Measurements from ENCODE around the gene ANO3.

The ANO3 gene

DNA sequence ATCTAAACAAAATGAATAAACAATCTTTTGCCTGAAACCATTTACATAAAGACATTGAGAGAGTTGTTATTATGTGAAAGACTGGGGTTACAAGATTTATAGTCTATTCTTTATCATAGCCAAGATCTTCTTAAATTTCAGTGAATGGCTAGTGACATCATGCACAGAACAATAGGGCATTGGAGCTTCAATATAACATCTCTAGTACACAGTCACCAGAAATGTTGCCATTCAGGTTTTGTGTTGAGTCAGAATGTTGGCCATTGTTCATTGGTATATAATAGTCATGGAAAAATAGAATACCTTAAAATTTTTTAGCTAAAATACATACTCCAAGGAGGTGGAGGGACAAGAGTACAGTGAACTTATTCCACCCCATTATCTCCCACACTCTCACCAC lies 345.6 kb downstream of the ANO3 start:
- no peak overlapping the region for H3K4me3 ChIP-seq (ENCODE audit: low read depth, low read length)
- no peak for DNase-seq (ENCODE audit: low read depth)
- TF ChIP-seq, protein P1, sequence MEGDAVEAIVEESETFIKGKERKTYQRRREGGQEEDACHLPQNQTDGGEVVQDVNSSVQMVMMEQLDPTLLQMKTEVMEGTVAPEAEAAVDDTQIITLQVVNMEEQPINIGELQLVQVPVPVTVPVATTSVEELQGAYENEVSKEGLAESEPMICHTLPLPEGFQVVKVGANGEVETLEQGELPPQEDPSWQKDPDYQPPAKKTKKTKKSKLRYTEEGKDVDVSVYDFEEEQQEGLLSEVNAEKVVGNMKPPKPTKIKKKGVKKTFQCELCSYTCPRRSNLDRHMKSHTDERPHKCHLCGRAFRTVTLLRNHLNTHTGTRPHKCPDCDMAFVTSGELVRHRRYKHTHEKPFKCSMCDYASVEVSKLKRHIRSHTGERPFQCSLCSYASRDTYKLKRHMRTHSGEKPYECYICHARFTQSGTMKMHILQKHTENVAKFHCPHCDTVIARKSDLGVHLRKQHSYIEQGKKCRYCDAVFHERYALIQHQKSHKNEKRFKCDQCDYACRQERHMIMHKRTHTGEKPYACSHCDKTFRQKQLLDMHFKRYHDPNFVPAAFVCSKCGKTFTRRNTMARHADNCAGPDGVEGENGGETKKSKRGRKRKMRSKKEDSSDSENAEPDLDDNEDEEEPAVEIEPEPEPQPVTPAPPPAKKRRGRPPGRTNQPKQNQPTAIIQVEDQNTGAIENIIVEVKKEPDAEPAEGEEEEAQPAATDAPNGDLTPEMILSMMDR (IDR thresholded peaks at IDR 0.05; ENCODE audit: low read depth, low read length) = no peak
- TF ChIP-seq, protein P2, sequence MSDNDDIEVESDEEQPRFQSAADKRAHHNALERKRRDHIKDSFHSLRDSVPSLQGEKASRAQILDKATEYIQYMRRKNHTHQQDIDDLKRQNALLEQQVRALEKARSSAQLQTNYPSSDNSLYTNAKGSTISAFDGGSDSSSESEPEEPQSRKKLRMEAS (IDR thresholded peaks at IDR 0.05; ENCODE audit: low read depth, low read length) = no peak
- TF ChIP-seq POLR2A (IDR thresholded peaks at IDR 0.05; ENCODE audit: extremely low read depth, insufficient read length) (no peak), MYC (IDR thresholded peaks at IDR 0.05; ENCODE audit: low read depth, low read length) (no peak)

DNA sequence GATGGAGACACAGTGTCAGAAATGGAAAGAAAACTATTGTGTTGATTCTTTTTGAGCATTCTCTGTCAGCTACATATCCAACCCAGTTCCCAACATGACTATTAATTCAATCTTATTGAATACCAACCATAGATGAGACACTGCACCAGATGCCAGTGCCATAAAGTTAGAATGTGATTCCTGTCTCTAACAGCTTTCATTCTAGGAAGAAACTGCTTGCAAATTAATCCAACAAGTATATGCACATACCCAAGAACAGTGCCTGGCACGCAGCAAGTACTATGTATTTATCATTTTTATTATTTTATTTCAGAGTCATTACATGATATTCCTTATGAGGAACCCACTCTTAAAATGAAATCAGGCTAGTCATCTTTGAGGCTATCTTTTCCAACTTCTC lies 355.4 kb downstream of the ANO3 start:
- no peak for DNase-seq (ENCODE audit: low read depth)
- TF ChIP-seq, protein P1 (IDR thresholded peaks at IDR 0.05; ENCODE audit: low read depth, low read length) = no peak
- no peak overlapping the region for H3K4me3 ChIP-seq (ENCODE audit: low read depth, low read length)

DNA sequence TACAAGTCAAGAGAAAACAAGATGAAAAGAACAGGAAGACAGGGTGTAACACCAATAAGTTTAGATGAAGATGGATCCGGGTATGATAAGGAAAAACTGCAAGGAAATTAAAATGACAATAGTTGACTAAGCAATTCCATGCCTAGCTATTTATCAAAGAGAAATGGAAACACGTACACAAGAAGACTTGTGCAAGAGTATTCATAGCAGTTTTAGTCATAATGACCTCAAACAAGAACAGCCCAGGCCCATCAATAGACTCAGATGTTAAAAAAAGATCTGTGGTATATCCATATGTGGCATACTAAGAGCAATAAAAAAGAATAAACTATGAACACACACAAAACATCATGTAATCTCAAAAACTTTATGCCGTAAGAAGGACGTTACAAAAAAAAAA lies 356.8 kb downstream of the ANO3 start:
- DNase-seq (ENCODE audit: low read depth) = no peak
- TF ChIP-seq, protein P1 (IDR thresholded peaks at IDR 0.05; ENCODE audit: low read depth, low read length) = no peak
- no peak for TF ChIP-seq MYC (IDR thresholded peaks at IDR 0.05; ENCODE audit: low read depth, low read length)
- TF ChIP-seq POLR2A (IDR thresholded peaks at IDR 0.05; ENCODE audit: extremely low read depth, insufficient read length) = no peak
- TF ChIP-seq, protein P2 (IDR thresholded peaks at IDR 0.05; ENCODE audit: low read depth, low read length) = no peak
- no peak overlapping the region for H3K4me3 ChIP-seq (ENCODE audit: low read depth, low read length)

DNA sequence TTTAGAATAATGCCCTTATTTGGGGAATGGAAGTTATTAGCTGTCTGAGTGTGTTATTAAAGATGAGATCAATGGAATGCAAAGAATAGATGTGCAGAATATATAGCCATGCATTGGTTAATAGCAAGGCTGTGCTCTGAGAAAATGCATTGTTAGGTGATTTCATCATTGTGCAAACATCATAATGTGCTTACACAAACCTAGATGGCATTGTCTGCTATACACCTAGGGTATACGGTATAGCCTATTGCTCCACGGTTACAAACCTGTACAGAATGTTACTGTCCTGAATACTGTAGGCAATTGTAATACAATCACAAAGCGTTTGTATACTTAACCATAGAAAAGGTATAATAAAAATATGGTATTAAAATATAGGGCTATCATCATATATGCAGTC lies 364.4 kb downstream of the ANO3 start:
- TF ChIP-seq, protein P1 (IDR thresholded peaks at IDR 0.05; ENCODE audit: low read depth, low read length) = no peak
- TF ChIP-seq MYC (IDR thresholded peaks at IDR 0.05; ENCODE audit: low read depth, low read length) = no peak
- no peak overlapping the region for H3K4me3 ChIP-seq (ENCODE audit: low read depth, low read length)
- DNase-seq (ENCODE audit: low read depth) = no peak

DNA sequence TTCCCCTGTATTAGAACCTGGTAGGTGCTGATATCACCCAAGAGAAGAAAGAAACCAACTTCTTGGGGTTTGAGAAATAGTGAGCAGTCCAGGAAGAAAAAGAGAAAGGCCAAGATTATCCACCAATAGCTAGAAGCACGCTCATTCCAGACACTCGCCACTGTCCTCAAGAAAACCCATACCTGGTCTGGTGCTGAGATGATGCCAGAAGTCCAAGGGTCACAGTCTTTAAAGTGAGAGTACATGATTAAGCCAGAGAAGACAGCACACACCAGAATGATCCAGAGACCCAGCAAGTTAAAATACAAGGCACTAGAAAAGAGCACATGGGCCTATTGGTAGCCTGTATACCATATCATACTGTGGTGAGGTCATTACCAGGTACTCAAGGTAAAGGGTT lies 366.3 kb downstream of the ANO3 start:
- DNase-seq (ENCODE audit: low read depth) = no peak
- no peak overlapping the region for H3K4me3 ChIP-seq (ENCODE audit: low read depth, low read length)
- TF ChIP-seq, protein P1 (IDR thresholded peaks at IDR 0.05; ENCODE audit: low read depth, low read length) = no peak
- TF ChIP-seq, protein P2 (IDR thresholded peaks at IDR 0.05; ENCODE audit: low read depth, low read length) = no peak

DNA sequence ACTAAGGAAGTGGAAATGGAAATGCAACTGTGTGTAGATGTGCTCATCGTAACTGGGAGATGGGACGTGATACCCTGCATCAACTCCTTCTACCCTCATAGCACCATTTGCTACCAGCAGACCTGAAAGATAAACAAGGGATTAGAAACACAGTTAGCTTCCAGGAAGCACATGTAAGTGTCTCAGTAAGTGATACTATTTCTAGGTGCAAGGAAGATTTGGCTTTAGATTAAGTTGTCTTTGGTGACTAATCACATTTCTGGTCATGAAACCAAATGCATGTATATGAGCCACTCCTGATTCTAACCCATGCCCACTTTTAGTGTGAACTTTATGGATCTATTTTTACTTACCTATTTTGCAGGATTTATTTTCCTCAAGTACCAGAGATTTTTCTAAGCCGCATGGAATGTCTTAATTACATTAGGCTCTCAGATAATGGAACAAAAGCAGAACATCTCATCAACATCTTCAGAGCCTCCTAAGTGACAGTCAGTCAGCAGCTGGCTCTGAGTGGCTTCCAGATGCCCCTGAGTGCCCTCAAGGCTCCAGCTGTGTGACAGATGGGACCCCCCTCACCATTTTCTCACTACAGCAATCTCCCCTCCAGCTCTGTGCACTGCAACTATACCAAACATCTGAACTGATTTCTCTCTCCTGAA lies 368.8 kb downstream of the ANO3 start:
- H3K4me3 ChIP-seq (ENCODE audit: low read depth, low read length) = no peak overlapping the region
- DNase-seq (ENCODE audit: low read depth) = no peak
- no peak for TF ChIP-seq MYC (IDR thresholded peaks at IDR 0.05; ENCODE audit: low read depth, low read length)
- TF ChIP-seq POLR2A (IDR thresholded peaks at IDR 0.05; ENCODE audit: extremely low read depth, insufficient read length) = no peak
- TF ChIP-seq, protein P2 (IDR thresholded peaks at IDR 0.05; ENCODE audit: low read depth, low read length) = no peak
- TF ChIP-seq, protein P1 (IDR thresholded peaks at IDR 0.05; ENCODE audit: low read depth, low read length) = no peak

Measured in NB4 (cell line).